Measurements from ENCODE around the gene SLC25A48.

SLC25A48 gene

GRCh38 chr5:135887447-135887864 lies 53.0 kb downstream of the SLC25A48 start:
- TF ChIP-seq CTCF (IDR thresholded peaks at IDR 0.05; ENCODE audit: control insufficient read depth, extremely low read depth, insufficient read depth), result peak; percentile 86
- peak; percentile 52 for DNase-seq (ENCODE audit: low read depth)
- H3K4me3 ChIP-seq (ENCODE audit: low read depth, low read length), result no peak overlapping the region

- H3K4me3 ChIP-seq (ENCODE audit: low read depth, low read length), result no peak overlapping the region
- TF ChIP-seq CTCF (IDR thresholded peaks at IDR 0.05; ENCODE audit: control insufficient read depth, extremely low read depth, insufficient read depth), result no peak
- DNase-seq (ENCODE audit: low read depth), result no peak
These were observed 53.6 kb downstream of the SLC25A48 start for GRCh38 chr5:135887881-135888614.

GRCh38 chr5:135890296-135890695 lies 55.8 kb downstream of the SLC25A48 start:
- DNase-seq (ENCODE audit: low read depth), result no peak
- H3K4me3 ChIP-seq (ENCODE audit: low read depth, low read length), result no peak overlapping the region
- TF ChIP-seq CTCF (IDR thresholded peaks at IDR 0.05; ENCODE audit: control insufficient read depth, extremely low read depth, insufficient read depth), result no peak

GRCh38 chr5:135890867-135891266 lies 56.4 kb downstream of the SLC25A48 start:
- no peak overlapping the region for H3K4me3 ChIP-seq (ENCODE audit: low read depth, low read length)
- TF ChIP-seq CTCF (IDR thresholded peaks at IDR 0.05; ENCODE audit: control insufficient read depth, extremely low read depth, insufficient read depth), result no peak
- DNase-seq (ENCODE audit: low read depth), result no peak

- no peak overlapping the region for H3K4me3 ChIP-seq (ENCODE audit: low read depth, low read length)
- TF ChIP-seq CTCF (IDR thresholded peaks at IDR 0.05; ENCODE audit: control insufficient read depth, extremely low read depth, insufficient read depth), result no peak
- no peak for DNase-seq (ENCODE audit: low read depth)
These were observed 56.8 kb downstream of the SLC25A48 start for GRCh38 chr5:135891268-135891667.

- no peak for DNase-seq (ENCODE audit: low read depth)
- no peak for TF ChIP-seq CTCF (IDR thresholded peaks at IDR 0.05; ENCODE audit: control insufficient read depth, extremely low read depth, insufficient read depth)
- no peak overlapping the region for H3K4me3 ChIP-seq (ENCODE audit: low read depth, low read length)
These were observed 57.3 kb downstream of the SLC25A48 start for GRCh38 chr5:135891791-135892190.

GRCh38 chr5:135894276-135894675 lies 59.8 kb downstream of the SLC25A48 start:
- DNase-seq (ENCODE audit: low read depth), result no peak
- H3K4me3 ChIP-seq (ENCODE audit: low read depth, low read length), result no peak overlapping the region
- no peak for TF ChIP-seq CTCF (IDR thresholded peaks at IDR 0.05; ENCODE audit: control insufficient read depth, extremely low read depth, insufficient read depth)
